Right lung (tissue), 5 donors: ENCODE results near the gene MLLT1. TPM values are rescaled to one million over a fixed set of nuclear protein-coding genes. Genes with fewer than 3 reads are reported as not detected.

Experiments used
- DNase-seq, 2 donors: peaks; one replicate each; pipeline ENCODE4 v3.0.0-alpha.2; 2013
- polyA plus RNA-seq, 5 donors: library from polyadenylated mRNA; unstranded; fragments of 120-200 nt; gene quantifications; one replicate each; pipeline versions ENCODE4 v1.2.1 to v1.2.3, GENCODE V29; 2013; ENCODE audit warnings: inconsistent platforms in 1 of 5, low replicate concordance in 1 of 5; ENCODE audit not compliant: insufficient read length in 5 of 5, insufficient read depth in 1 of 5

MLLT1 gene
- polyA plus RNA-seq, 5 donors, result 61.4 to 124 (median 79.8) TPM

GRCh38 chr19:6260912-6261650, 18.7 kb downstream of the MLLT1 start:
- DNase-seq, result no peak

- no peak for DNase-seq
Observed at GRCh38 chr19:6260376-6260775, 19.4 kb downstream of the MLLT1 start.

- DNase-seq, result no peak
Observed at GRCh38 chr19:6259312-6259861, 20.4 kb downstream of the MLLT1 start.

GRCh38 chr19:6258812-6259311, 20.9 kb downstream of the MLLT1 start:
- no peak for DNase-seq

- no peak for DNase-seq
Observed at GRCh38 chr19:6253954-6254733, 25.6 kb downstream of the MLLT1 start.

- no peak for DNase-seq
Observed at GRCh38 chr19:6252066-6252465, 27.7 kb downstream of the MLLT1 start.

GRCh38 chr19:6250909-6251308, 28.9 kb downstream of the MLLT1 start:
- DNase-seq, result no peak

- no peak for DNase-seq
Observed at GRCh38 chr19:6250024-6250615, 29.7 kb downstream of the MLLT1 start.

GRCh38 chr19:6249296-6249695, 30.5 kb downstream of the MLLT1 start:
- DNase-seq, result no peak

GRCh38 chr19:6248844-6249243, 30.9 kb downstream of the MLLT1 start:
- no peak for DNase-seq

- DNase-seq, result no peak
Observed at GRCh38 chr19:6248341-6248740, 31.4 kb downstream of the MLLT1 start.

GRCh38 chr19:6247007-6247288, 32.8 kb downstream of the MLLT1 start:
- no peak for DNase-seq

GRCh38 chr19:6246174-6247006, 33.4 kb downstream of the MLLT1 start:
- no peak for DNase-seq

- no peak for DNase-seq
Observed at GRCh38 chr19:6242677-6243076, 37.1 kb downstream of the MLLT1 start.

GRCh38 chr19:6241680-6242377, 37.9 kb downstream of the MLLT1 start:
- DNase-seq, result no peak

- DNase-seq, result no peak
Observed at GRCh38 chr19:6241056-6241455, 38.7 kb downstream of the MLLT1 start.

GRCh38 chr19:6239871-6240676, 39.7 kb downstream of the MLLT1 start:
- no peak for DNase-seq

GRCh38 chr19:6239401-6239844, 40.4 kb downstream of the MLLT1 start:
- no peak for DNase-seq

- DNase-seq, result no peak
Observed at GRCh38 chr19:6238643-6239281, 41.0 kb downstream of the MLLT1 start.

GRCh38 chr19:6238256-6238642, 41.5 kb downstream of the MLLT1 start:
- DNase-seq, result no peak
